H9 (cell line): ENCODE data around the gene MORC2. TPM values are rescaled to one million over a fixed set of nuclear protein-coding genes. Genes with fewer than 3 reads are reported as not detected.

Experiments
- DNase-seq: peaks from one replicate; pipeline ENCODE4 v3.0.0-alpha.2; 2017
- H2AFZ ChIP-seq: one replicate; pipeline ENCODE4 v1.6.1; 2013; ENCODE audit warnings: mild to moderate bottlenecking, low read length, control low read depth, moderate library complexity
- H2AK5ac ChIP-seq: 2 replicates; pipeline ENCODE4 v1.6.1; 2013; ENCODE audit warnings: low read length, control low read depth, mixed read lengths; ENCODE audit not compliant: insufficient read length
- H2BK120ac ChIP-seq: one replicate; pipeline ENCODE4 v1.6.1; 2013; ENCODE audit warnings: low read depth, mild to moderate bottlenecking, low read length, control low read depth, inconsistent platforms; ENCODE audit not compliant: poor library complexity, severe bottlenecking
- H2BK12ac ChIP-seq: 2 replicates; pipeline ENCODE4 v1.6.1; 2013; ENCODE audit warnings: low read length, control low read depth, mixed read lengths, low read depth; ENCODE audit not compliant: insufficient read length
- H2BK15ac ChIP-seq: 2 replicates; pipeline ENCODE4 v1.6.1; 2013; ENCODE audit warnings: low read depth, low read length, control low read depth
- H2BK20ac ChIP-seq: one replicate; pipeline ENCODE4 v1.6.1; 2013; ENCODE audit warnings: low read depth, mild to moderate bottlenecking, low read length, control low read depth, inconsistent platforms; ENCODE audit not compliant: poor library complexity, severe bottlenecking
- H2BK5ac ChIP-seq: 2 replicates; pipeline ENCODE4 v1.6.1; 2013; ENCODE audit warnings: low read length, control low read depth, mixed read lengths; ENCODE audit not compliant: insufficient read length
- H3K14ac ChIP-seq: 2 replicates; pipeline ENCODE4 v1.6.1; 2013; ENCODE audit warnings: low read length, control low read depth; ENCODE audit not compliant: insufficient read depth
- H3K18ac ChIP-seq: 2 replicates; pipeline ENCODE4 v1.6.1; 2013; ENCODE audit warnings: low read depth, mild to moderate bottlenecking, mixed read lengths, low read length, control low read depth; ENCODE audit not compliant: insufficient read length
- H3K23ac ChIP-seq: 2 replicates; pipeline ENCODE4 v1.6.1; 2013; ENCODE audit warnings: low read length, control low read depth, mixed read lengths, low read depth; ENCODE audit not compliant: insufficient read length
- H3K23me2 ChIP-seq: 2 replicates; pipeline ENCODE4 v1.6.1; 2013; ENCODE audit warnings: low read depth, mild to moderate bottlenecking, mixed read lengths, low read length, control low read depth; ENCODE audit not compliant: insufficient read length, poor library complexity, severe bottlenecking
- H3K27ac ChIP-seq: 2 replicates; pipeline ENCODE4 v1.5.1; 2013; ENCODE audit warnings: low read length, control low read depth, mixed read lengths, low read depth; ENCODE audit not compliant: insufficient read length
- H3K27me3 ChIP-seq: 2 replicates; pipeline ENCODE4 v1.6.1; 2013; ENCODE audit warnings: low read length, control low read depth, inconsistent platforms; ENCODE audit not compliant: insufficient read depth
- H3K4ac ChIP-seq: 2 replicates; pipeline ENCODE4 v1.6.1; 2013; ENCODE audit warnings: low read depth, mild to moderate bottlenecking, control low read depth, inconsistent platforms, low read length, moderate library complexity
- H3K4me1 ChIP-seq: 2 replicates; pipeline ENCODE4 v1.6.1; 2013; ENCODE audit warnings: low read length, control low read depth, inconsistent platforms; ENCODE audit not compliant: insufficient read depth
- H3K4me2 ChIP-seq: 2 replicates; pipeline ENCODE4 v1.6.1; 2013; ENCODE audit warnings: low read length, control low read depth, mixed read lengths; ENCODE audit not compliant: insufficient read length, insufficient read depth
- H3K56ac ChIP-seq: 2 replicates; pipeline ENCODE4 v1.6.1; 2013; ENCODE audit warnings: low read depth, mild to moderate bottlenecking, mixed read lengths, low read length, control low read depth; ENCODE audit not compliant: insufficient read length
- H3K79me1 ChIP-seq: 2 replicates; pipeline ENCODE4 v1.6.1; 2013; ENCODE audit warnings: low read depth, mild to moderate bottlenecking, moderate library complexity, low read length, control low read depth, inconsistent platforms; ENCODE audit not compliant: insufficient read depth, poor library complexity, severe bottlenecking
- H3K79me2 ChIP-seq: 2 replicates; pipeline ENCODE4 v1.6.1; 2013; ENCODE audit warnings: low read length, control low read depth, inconsistent platforms; ENCODE audit not compliant: insufficient read depth
- H3K9ac ChIP-seq: 2 replicates; pipeline ENCODE4 v1.6.1; 2013; ENCODE audit warnings: low read length, control low read depth, mixed read lengths; ENCODE audit not compliant: insufficient read length; ENCODE audit errors: extremely low read depth
- H3K9me3 ChIP-seq: one replicate; pipeline ENCODE4 v1.6.1; 2013; ENCODE audit warnings: low read depth, low read length, inconsistent platforms; ENCODE audit not compliant: control insufficient read depth
- H3T11ph ChIP-seq: one replicate; pipeline ENCODE4 v1.6.1; 2013; ENCODE audit warnings: mild to moderate bottlenecking, low read length, control low read depth, inconsistent platforms
- H4K20me1 ChIP-seq: one replicate; pipeline ENCODE4 v1.6.1; 2013; ENCODE audit not compliant: control insufficient read depth, insufficient read length, insufficient read depth
- H4K5ac ChIP-seq: 2 replicates; pipeline ENCODE4 v1.6.1; 2013; ENCODE audit warnings: low read depth, mild to moderate bottlenecking, mixed read lengths, low read length, control low read depth; ENCODE audit not compliant: insufficient read length
- H4K8ac ChIP-seq: replicated peaks from 2 replicates; pipeline ENCODE4 v1.6.1; 2013; ENCODE audit warnings: low read length, control low read depth, mixed read lengths, low read depth; ENCODE audit not compliant: insufficient read length
- H4K91ac ChIP-seq: 2 replicates; pipeline ENCODE4 v1.6.1; 2013; ENCODE audit warnings: low read depth, mild to moderate bottlenecking, moderate library complexity, mixed read lengths, low read length, control low read depth; ENCODE audit not compliant: insufficient read length
- H3K27ac Mint-ChIP-seq, 3 experiments: 2 replicates in 2 of 3; 3 replicates in 1 of 3; pipeline ENCODE4 v1.8.0; 2020 to 2021; ENCODE audit warnings: mixed read lengths in 3 of 3, mild to moderate bottlenecking in 1 of 3, moderate library complexity in 1 of 3
- H3K27me3 Mint-ChIP-seq: 2 replicates; pipeline ENCODE4 v1.8.0; 2021; ENCODE audit warnings: low read depth, mild to moderate bottlenecking, moderate library complexity, mixed read lengths
- H3K36me3 Mint-ChIP-seq, 3 experiments: 2 replicates in 2 of 3; 3 replicates in 1 of 3; pipeline ENCODE4 v1.8.0; 2020 to 2021; ENCODE audit warnings: low read depth in 3 of 3, mixed read lengths in 3 of 3; ENCODE audit not compliant: insufficient read depth in 1 of 3
- H3K4me1 Mint-ChIP-seq, 2 experiments: 2 replicates each; pipeline ENCODE4 v1.8.0; 2020; ENCODE audit warnings: mixed read lengths in 2 of 2
- H3K4me3 Mint-ChIP-seq, 2 experiments: 2 replicates in 1 of 2; 3 replicates in 1 of 2; pipeline ENCODE4 v1.8.0; 2020 to 2021; ENCODE audit warnings: mild to moderate bottlenecking in 2 of 2, mixed read lengths in 2 of 2, moderate library complexity in 1 of 2
- H3K9me3 Mint-ChIP-seq, 2 experiments: 2 replicates in 1 of 2; 3 replicates in 1 of 2; pipeline ENCODE4 v1.8.0; 2020; ENCODE audit warnings: mild to moderate bottlenecking in 2 of 2, mixed read lengths in 2 of 2, moderate library complexity in 1 of 2
- CTCF ChIP-seq: fragments of 200-600 bp; sonication (generic); conservative IDR thresholded peaks from 3 replicates; pipeline ENCODE4 v1.8.0; 2021; ENCODE audit warnings: antibody characterized with exemption, mild to moderate bottlenecking
- WGBS: extraction: QIAGEN DNeasy Blood & Tissue Kit; methylation state at CpG from one replicate; pipeline ENCODE4 v1.1.7; 2013; ENCODE audit warnings: missing lambda C conversion rate, low lambda C conversion rate, mixed read lengths; ENCODE audit not compliant: insufficient read length; ENCODE audit errors: extremely low coverage; 5-methylcytosine and 5-hydroxymethylcytosine counted together
- total RNA-seq: library from RNA; stranded (reverse); gene quantifications from 2 replicates; pipeline ENCODE4 v1.2.1, GENCODE V29; 2021

Gene MORC2
- total RNA-seq, 1 experiment from 2014 or later, result 37.4 TPM

GRCh38 chr22:30882184-30882717 is 86.3 kb downstream of the MORC2 start:
- Mint-ChIP-seq H3K27me3 (no peaks in the 10 kb centered on the region; the same call in 1 of the 2 replicates), H3K4me3 (no peak overlapping the region), H3K36me3 (no peaks in the 10 kb centered on the region; a peak in 1 of 7 replicates), H3K27ac (no peak overlapping the region; a peak in 1 of 7 replicates), H3K9me3 (no peaks in the 10 kb centered on the region), H3K4me1 (peaks cover 26 to 36% of the 10 kb centered on the region in 2 experiments)
- no peak overlapping the region for H2BK15ac ChIP-seq
- H3K4me2 ChIP-seq, result no peak overlapping the region
- no peaks in the 10 kb centered on the region for H3K23me2 ChIP-seq
- H4K91ac ChIP-seq, result no peak overlapping the region
- H4K8ac ChIP-seq, result no peak overlapping the region
- H2AFZ ChIP-seq, result no peak overlapping the region
- H2BK20ac ChIP-seq, result no peak overlapping the region
- H2BK120ac ChIP-seq, result no peak overlapping the region
- H3K23ac ChIP-seq, result no peak overlapping the region
- no peak for TF ChIP-seq CTCF
- no peaks in the 10 kb centered on the region for H4K20me1 ChIP-seq
- no peak overlapping the region for H4K5ac ChIP-seq
- H3T11ph ChIP-seq, result no peak overlapping the region
- no peaks in the 10 kb centered on the region for H3K4me1 ChIP-seq
- H3K14ac ChIP-seq, result no peak overlapping the region
- H2BK12ac ChIP-seq, result no peak overlapping the region
- H3K4ac ChIP-seq, result no peak overlapping the region
- no peak overlapping the region for H3K56ac ChIP-seq
- H2BK5ac ChIP-seq, result no peak overlapping the region
- H3K9ac ChIP-seq, result no peak overlapping the region
- no peak overlapping the region for H2AK5ac ChIP-seq
- H3K79me2 ChIP-seq, result no peaks in the 10 kb centered on the region
- no peaks in the 10 kb centered on the region for H3K79me1 ChIP-seq
- no peak overlapping the region for H3K18ac ChIP-seq
- no peak for DNase-seq
- no peaks in the 10 kb centered on the region for H3K27me3 ChIP-seq
- WGBS, result no CpG with 5 or more reads among the region's 6 CpGs
- no peaks in the 10 kb centered on the region for H3K9me3 ChIP-seq
- H3K27ac ChIP-seq, result no peak overlapping the region
